ENCODE measurements around the gene FBXO2. TPM values are rescaled to one million over a fixed set of nuclear protein-coding genes. Genes with fewer than 3 reads are reported as not detected.

Gene FBXO2
- total RNA-seq, 1 donor from 2014 or later: 3.1 TPM

- Mint-ChIP-seq H3K4me1 (peaks cover 24% of the 10 kb centered on the region), H3K4me3 (no peak overlapping the region), H3K36me3 (no peaks in the 10 kb centered on the region), H3K27me3 (ENCODE audit: low read depth) (peaks cover 7% of the 10 kb centered on the region), H3K27ac (no peak overlapping the region), H3K9me3 (no peaks in the 10 kb centered on the region)
- TF ChIP-seq, protein P1, sequence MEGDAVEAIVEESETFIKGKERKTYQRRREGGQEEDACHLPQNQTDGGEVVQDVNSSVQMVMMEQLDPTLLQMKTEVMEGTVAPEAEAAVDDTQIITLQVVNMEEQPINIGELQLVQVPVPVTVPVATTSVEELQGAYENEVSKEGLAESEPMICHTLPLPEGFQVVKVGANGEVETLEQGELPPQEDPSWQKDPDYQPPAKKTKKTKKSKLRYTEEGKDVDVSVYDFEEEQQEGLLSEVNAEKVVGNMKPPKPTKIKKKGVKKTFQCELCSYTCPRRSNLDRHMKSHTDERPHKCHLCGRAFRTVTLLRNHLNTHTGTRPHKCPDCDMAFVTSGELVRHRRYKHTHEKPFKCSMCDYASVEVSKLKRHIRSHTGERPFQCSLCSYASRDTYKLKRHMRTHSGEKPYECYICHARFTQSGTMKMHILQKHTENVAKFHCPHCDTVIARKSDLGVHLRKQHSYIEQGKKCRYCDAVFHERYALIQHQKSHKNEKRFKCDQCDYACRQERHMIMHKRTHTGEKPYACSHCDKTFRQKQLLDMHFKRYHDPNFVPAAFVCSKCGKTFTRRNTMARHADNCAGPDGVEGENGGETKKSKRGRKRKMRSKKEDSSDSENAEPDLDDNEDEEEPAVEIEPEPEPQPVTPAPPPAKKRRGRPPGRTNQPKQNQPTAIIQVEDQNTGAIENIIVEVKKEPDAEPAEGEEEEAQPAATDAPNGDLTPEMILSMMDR (IDR thresholded peaks at IDR 0.05; ENCODE audit: unreplicated experiment): no peak
- no peak for DNase-seq (ENCODE audit: low spot score in 2 of 2, unreplicated experiment in 2 of 2)
Measured at GRCh38 chr1:11685210-11685752, 31.1 kb upstream of the FBXO2 start.

DNA sequence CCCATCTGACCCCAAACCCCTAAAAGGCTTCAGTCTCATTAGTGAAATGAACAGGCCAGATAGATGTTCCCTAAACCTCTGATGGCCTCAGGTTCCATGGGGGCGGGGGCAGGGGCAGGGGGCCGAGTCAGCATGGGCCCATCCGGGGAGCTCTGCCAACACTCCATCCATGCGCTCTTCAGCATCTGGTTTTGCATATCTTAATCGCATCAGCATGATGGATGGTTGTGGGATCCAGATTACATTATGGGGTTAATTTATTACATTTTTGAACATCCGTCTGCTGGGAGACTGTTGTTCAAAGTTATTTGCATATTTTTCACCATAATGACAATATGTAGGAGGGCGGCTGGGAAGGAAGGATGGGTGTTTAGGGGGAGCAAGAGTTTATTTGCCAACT is 29.8 kb upstream of the FBXO2 start:
- no peak for DNase-seq (ENCODE audit: low spot score in 2 of 2, unreplicated experiment in 2 of 2)
- H3K4me3 Mint-ChIP-seq: no peak overlapping the region
- TF ChIP-seq, protein P1 (IDR thresholded peaks at IDR 0.05; ENCODE audit: unreplicated experiment): no peak
- no peaks in the 10 kb centered on the region for H3K9me3 Mint-ChIP-seq
- H3K4me1 Mint-ChIP-seq: peaks cover 19% of the 10 kb centered on the region
- H3K36me3 Mint-ChIP-seq: no peaks in the 10 kb centered on the region
- H3K27ac Mint-ChIP-seq: no peak overlapping the region
- no peaks in the 10 kb centered on the region for H3K27me3 Mint-ChIP-seq (ENCODE audit: low read depth)

- H3K4me3 Mint-ChIP-seq: no peak overlapping the region
- H3K27ac Mint-ChIP-seq: no peak overlapping the region
- peaks cover 19% of the 10 kb centered on the region for H3K4me1 Mint-ChIP-seq
Measured at GRCh38 chr1:11682799-11683198, 28.6 kb upstream of the FBXO2 start.

DNA sequence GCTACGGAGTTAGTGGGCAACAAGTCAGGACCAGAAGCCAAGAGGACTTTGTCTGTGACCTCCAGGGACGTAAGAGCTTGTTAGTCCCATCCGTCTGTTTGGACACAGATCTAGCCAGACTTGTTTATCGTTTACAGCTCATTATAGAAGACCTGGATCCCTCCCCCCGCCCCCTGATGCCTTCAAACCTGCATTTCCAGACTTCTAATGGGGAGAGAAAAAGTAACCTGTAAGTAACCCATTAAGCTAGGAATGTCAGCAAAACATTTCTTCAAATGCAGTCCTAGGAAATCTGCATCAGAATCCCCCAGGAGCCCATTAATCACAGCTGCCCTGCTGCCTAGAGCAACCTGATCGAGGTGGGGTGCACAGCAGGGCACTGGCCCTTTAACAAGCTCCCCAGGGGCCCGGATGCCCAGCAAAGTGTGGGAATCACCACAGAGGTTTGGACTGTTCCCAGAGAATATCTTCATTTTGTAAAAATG is 28.1 kb upstream of the FBXO2 start:
- Mint-ChIP-seq H3K27ac (no peak overlapping the region), H3K9me3 (no peaks in the 10 kb centered on the region)

More at GRCh38 chr1:11682799-11683198, 28.6 kb upstream of the FBXO2 start:
- no peak for DNase-seq (ENCODE audit: low spot score in 2 of 2, unreplicated experiment in 2 of 2)
- peaks cover 2% of the 10 kb centered on the region for H3K36me3 Mint-ChIP-seq
- no peaks in the 10 kb centered on the region for H3K9me3 Mint-ChIP-seq
- H3K27me3 Mint-ChIP-seq (ENCODE audit: low read depth): no peaks in the 10 kb centered on the region
- TF ChIP-seq, protein P1 (IDR thresholded peaks at IDR 0.05; ENCODE audit: unreplicated experiment): no peak

GRCh38 chr1:11681071-11681771 is 27.0 kb upstream of the FBXO2 start, which contains the start of gene MAD2L2:
Gene MAD2L2, minus strand, starts transcription at chr1:11681148. Its CDS starts 547 bp downstream, at chr1:11680601.
- H3K36me3 Mint-ChIP-seq: peaks cover 2% of the 10 kb centered on the region
- H3K27me3 Mint-ChIP-seq (ENCODE audit: low read depth): no peaks in the 10 kb centered on the region
- no peaks in the 10 kb centered on the region for H3K9me3 Mint-ChIP-seq
- TF ChIP-seq, protein P1 (IDR thresholded peaks at IDR 0.05; ENCODE audit: unreplicated experiment): no peak
- H3K4me3 Mint-ChIP-seq: peak within 1 kb of the TSS; percentile 89
- peak within 1 kb of the TSS; percentile 81 for H3K27ac Mint-ChIP-seq
- peak; percentile 73 to 80 for DNase-seq (ENCODE audit: low spot score in 2 of 2, unreplicated experiment in 2 of 2)
- H3K4me1 Mint-ChIP-seq: peaks cover 19% of the 10 kb centered on the region

More for the DNA sequence above, 28.1 kb upstream of the FBXO2 start:
- TF ChIP-seq, protein P1 (IDR thresholded peaks at IDR 0.05; ENCODE audit: unreplicated experiment): no peak
- Mint-ChIP-seq H3K4me3 (peak overlapping the region; percentile 52), H3K4me1 (peaks cover 19% of the 10 kb centered on the region), H3K36me3 (peaks cover 2% of the 10 kb centered on the region), H3K27me3 (ENCODE audit: low read depth) (no peaks in the 10 kb centered on the region)
- no peak for DNase-seq (ENCODE audit: low spot score in 2 of 2, unreplicated experiment in 2 of 2)

All from mesothelial cell of epicardium (in vitro differentiated cells).